K562 (cell line): Measurements from ENCODE around the gene ECSCR. TPM values are rescaled to one million over a fixed set of nuclear protein-coding genes. Genes with fewer than 3 reads are reported as not detected.
A peak's percentile ranks its signal among the peaks of the same experiment; 100 is the strongest.

Experiments used
- ATAC-seq: fragments of 200-7000 bp; cut with Tn5 transposase; 3 replicates; pipeline ENCODE4 v1.9.1; 2020; ENCODE audit warnings: moderate library complexity
- BruUV-seq: library from RNA; stranded (reverse); fragments of 400-500 nt; replicated peaks from 2 replicates; lab custom pipeline; 2021; lab: Mats Ljungman, UMichigan
- CTCF ChIA-PET: fragments of 300-600 bp; formaldehyde crosslinking; extraction: SDS; loops from one replicate; lab custom pipeline; 2021; ENCODE audit warnings: low intra/inter-chr PET ratio; lab: Yijun Ruan, JAX
- POLR2A ChIA-PET: fragments of 300-600, 350-650 bp; sonication (Branson Sonifier 250); formaldehyde crosslinking; extraction: SDS; loops from one replicate; lab custom pipeline; 2021; ENCODE audit warnings: antibody characterized with exemption, inconsistent platforms; lab: Yijun Ruan, JAX
- DNase-seq, 4 experiments: peaks; one replicate each; pipeline versions ENCODE4 v3.0.0 to v3.0.0-alpha.2; 2011 to 2018; ENCODE audit warnings: low spot score in 3 of 4, mixed read lengths in 3 of 4; ENCODE audit errors: extremely low read depth in 1 of 4
- FAIRE-seq: peaks from 2 replicates; lab custom pipeline; 2011; peaks lifted over from hg19 to GRCh38; lab: Jason Lieb, UNC
- H2AFZ ChIP-seq: 2 replicates; pipeline ENCODE4 v1.6.0; 2011; ENCODE audit warnings: low read depth, low read length, control low read depth, inconsistent platforms
- H3K27ac ChIP-seq: fragments of 200-600 bp; 3 replicates; pipeline ENCODE4 v1.8.0; 2011; ENCODE audit warnings: low read depth, mild to moderate bottlenecking, control low read depth, inconsistent platforms, low read length, moderate library complexity, mixed read lengths; ENCODE audit errors: extremely low read depth
- H3K27me3 ChIP-seq, 2 experiments: fragments of 300-600 bp in 1 of 2; 2 replicates in 1 of 2; 3 replicates in 1 of 2; pipeline versions ENCODE4 v1.6.0 to v1.8.0; 2011; ENCODE audit warnings: inconsistent platforms in 2 of 2, low read length in 2 of 2, mild to moderate bottlenecking in 1 of 2, mixed read lengths in 1 of 2, moderate library complexity in 1 of 2; ENCODE audit not compliant: control insufficient read depth in 2 of 2, insufficient read depth in 2 of 2
- H3K36me3 ChIP-seq: fragments of 300-600 bp; 3 replicates; pipeline ENCODE4 v1.8.0; 2011; ENCODE audit warnings: mild to moderate bottlenecking, low read length, inconsistent platforms; ENCODE audit not compliant: control insufficient read depth, insufficient read depth
- H3K4me1 ChIP-seq, 2 experiments: fragments of 200-600 bp in 1 of 2; replicated peaks in 1 of 2; 2 replicates in 1 of 2; 3 replicates in 1 of 2; pipeline versions ENCODE4 v1.5.1 to v1.8.0; 2011; ENCODE audit warnings: inconsistent platforms in 2 of 2, low read length in 2 of 2, mild to moderate bottlenecking in 1 of 2, mixed read lengths in 1 of 2, moderate library complexity in 1 of 2; ENCODE audit not compliant: control insufficient read depth in 2 of 2, insufficient read depth in 2 of 2
- H3K4me2 ChIP-seq: 2 replicates; pipeline ENCODE4 v1.6.1; 2011; ENCODE audit warnings: low read length, control low read depth, inconsistent platforms, mixed read lengths; ENCODE audit not compliant: insufficient read depth
- H3K4me3 ChIP-seq: fragments of 200-600 bp; sonication (generic), shearing (Covaris generic); 2 replicates; pipeline ENCODE4 v1.5.1; 2016; ENCODE audit warnings: control low read depth, inconsistent platforms
- H3K79me2 ChIP-seq: fragments of 200-600 bp; 3 replicates; pipeline ENCODE4 v1.8.0; 2011; ENCODE audit warnings: low read length, inconsistent platforms; ENCODE audit not compliant: control insufficient read depth, insufficient read depth
- H3K9ac ChIP-seq, 2 experiments: 2 replicates each; pipeline versions ENCODE4 v1.6.0 to v1.6.1; 2011; ENCODE audit warnings: low read depth in 2 of 2, low read length in 2 of 2, control low read depth in 1 of 2, inconsistent platforms in 1 of 2, mild to moderate bottlenecking in 1 of 2, mixed read lengths in 1 of 2; ENCODE audit not compliant: insufficient read depth in 1 of 2
- H3K9me1 ChIP-seq: one replicate; pipeline ENCODE4 v1.6.0; 2011; ENCODE audit warnings: inconsistent platforms, mild to moderate bottlenecking, low read length, moderate library complexity; ENCODE audit not compliant: control insufficient read depth, insufficient read depth
- H3K9me3 ChIP-seq: replicated peaks from 2 replicates; pipeline ENCODE4 v1.5.1; 2011; ENCODE audit warnings: low read depth, low read length, inconsistent platforms; ENCODE audit not compliant: control insufficient read depth, insufficient read depth
- H4K20me1 ChIP-seq: replicated peaks from 2 replicates; pipeline ENCODE4 v1.6.1; 2011; ENCODE audit warnings: low read length, inconsistent platforms, mixed read lengths; ENCODE audit not compliant: control insufficient read depth, insufficient read depth
- CBFB ChIP-seq: sonication (generic); formaldehyde crosslinking; IDR thresholded peaks from 2 replicates; pipeline ENCODE4 v1.4.0; 2020; ENCODE audit warnings: mild to moderate bottlenecking, missing genetic modification reagents
- CHD1 ChIP-seq: fragments of 200-600 bp; sonication (generic); IDR thresholded peaks from one replicate; pipeline ENCODE4 v1.6.1; 2012; ENCODE audit warnings: mild to moderate bottlenecking, moderate library complexity, low read length, inconsistent platforms
- EP400 ChIP-seq: fragments of 450-650 bp; IDR thresholded peaks from 2 replicates; pipeline ENCODE4 v1.6.1; 2017; ENCODE audit warnings: antibody characterized with exemption, mild to moderate bottlenecking, moderate library complexity
- IFI16 ChIP-seq: fragments of 250-450 bp; sonication (Bioruptor Pico); IDR thresholded peaks from 2 replicates; pipeline ENCODE4 v2.1.2; 2022; ENCODE audit warnings: mild to moderate bottlenecking, inconsistent platforms
- MCM3 ChIP-seq: fragments of 450-650 bp; IDR thresholded peaks from 2 replicates; pipeline ENCODE4 v1.6.1; 2016
- MCM5 ChIP-seq: fragments of 450-650 bp; IDR thresholded peaks from 2 replicates; pipeline ENCODE4 v1.6.1; 2016; ENCODE audit warnings: low read depth
- NCOA4 ChIP-seq: fragments of 450-650 bp; IDR thresholded peaks from 2 replicates; pipeline ENCODE4 v1.6.1; 2018; ENCODE audit warnings: mild to moderate bottlenecking; ENCODE audit not compliant: partially characterized antibody
- NR2C1 ChIP-seq, 2 experiments: fragments of 450-650 bp; IDR thresholded peaks; 2 replicates each; pipeline ENCODE4 v1.6.1; 2017; ENCODE audit warnings: mild to moderate bottlenecking in 2 of 2, antibody characterized with exemption in 1 of 2, inconsistent platforms in 1 of 2, missing compliant biosample characterization in 1 of 2, missing genetic modification characterization in 1 of 2
- RNF2 ChIP-seq: sonication (generic); IDR thresholded peaks from 2 replicates; pipeline ENCODE4 v1.6.1; 2016
- ZNF175 ChIP-seq: fragments of 200-800 bp; sonication (Bioruptor generic); IDR thresholded peaks from 2 replicates; pipeline ENCODE4 v1.6.1; 2016; ENCODE audit warnings: low read depth, mild to moderate bottlenecking, missing genetic modification characterization, missing compliant biosample characterization
- ZNF318 ChIP-seq, 2 experiments: fragments of 450-650 bp; IDR thresholded peaks; 2 replicates each; pipeline ENCODE4 v1.6.1; 2016; ENCODE audit warnings: mild to moderate bottlenecking in 2 of 2, borderline replicate concordance in 1 of 2, low read depth in 1 of 2, moderate library complexity in 1 of 2
- WGBS: fragments of 100-300 bp; shearing (Covaris generic); methylation state at CpG from one replicate; pipeline ENCODE4 v1.1.6; 2016; ENCODE audit warnings: low coverage, mixed read lengths; ENCODE audit not compliant: insufficient coverage; ENCODE audit errors: missing lambda C conversion rate; 5-methylcytosine and 5-hydroxymethylcytosine counted together
- in situ Hi-C: fragments of 300-500 bp; cut with MboI; formaldehyde crosslinking; loops from 4 replicates; pipeline ENCODE4 v1.15.0; 2018; ENCODE audit warnings: inconsistent platforms, mixed read lengths
- intact Hi-C: fragments of 100-400 bp; cut with micrococcal nuclease; formaldehyde crosslinking; loops from 2 replicates; pipeline ENCODE4 v1.14.2; 2022
- polyA plus RNA-seq, 8 experiments: library from polyadenylated mRNA; depleted of rRNA in 4 of 8; stranded (reverse) in 5 of 8; unstranded in 3 of 8; fragments of >200 nt; fragmentation: Nextera tagmentation in 2 of 8; fragmentation: Illumina TruSeq in 1 of 8; extraction: Ambion mirVana in 2 of 8; extraction: Trizol in 1 of 8; gene quantifications; 2 replicates each; pipeline versions ENCODE4 v1.2.1 to v1.2.3, GENCODE V29; 2011 to 2014; ENCODE audit warnings: inconsistent platforms in 1 of 8, missing spikeins in 1 of 8
- total RNA-seq, 7 experiments: library from RNA; depleted of rRNA in 6 of 7; stranded (reverse); fragments of >200 nt in 6 of 7; fragmentation: Illumina TruSeq in 2 of 7; extraction: Trizol in 2 of 7; gene quantifications; 2 replicates each; pipeline versions ENCODE4 v1.2.1 to v1.2.3, GENCODE V29; 2011 to 2021; ENCODE audit warnings: low replicate concordance in 1 of 7
- TF ChIP-seq, protein P1 (sequence below), 2 experiments: fragments of 200-800 bp in 1 of 2; sonication (Bioruptor generic) in 1 of 2; sonication (generic) in 1 of 2; formaldehyde crosslinking in 1 of 2; IDR thresholded peaks in 1 of 2; conservative IDR thresholded peaks in 1 of 2; 2 replicates each; pipeline versions ENCODE4 v1.5.0 to v1.6.1; 2016 to 2020; ENCODE audit warnings: missing compliant biosample characterization in 1 of 2, missing genetic modification characterization in 1 of 2, missing genetic modification reagents in 1 of 2

Gene ECSCR
- total and polyA plus RNA-seq, 9 of the 15 experiments (the other 6 are each of a cell fraction or from before 2014, with no cell fraction given), result 0.10 to 0.25 (median 0.13) TPM; not detected in 6

DNA sequence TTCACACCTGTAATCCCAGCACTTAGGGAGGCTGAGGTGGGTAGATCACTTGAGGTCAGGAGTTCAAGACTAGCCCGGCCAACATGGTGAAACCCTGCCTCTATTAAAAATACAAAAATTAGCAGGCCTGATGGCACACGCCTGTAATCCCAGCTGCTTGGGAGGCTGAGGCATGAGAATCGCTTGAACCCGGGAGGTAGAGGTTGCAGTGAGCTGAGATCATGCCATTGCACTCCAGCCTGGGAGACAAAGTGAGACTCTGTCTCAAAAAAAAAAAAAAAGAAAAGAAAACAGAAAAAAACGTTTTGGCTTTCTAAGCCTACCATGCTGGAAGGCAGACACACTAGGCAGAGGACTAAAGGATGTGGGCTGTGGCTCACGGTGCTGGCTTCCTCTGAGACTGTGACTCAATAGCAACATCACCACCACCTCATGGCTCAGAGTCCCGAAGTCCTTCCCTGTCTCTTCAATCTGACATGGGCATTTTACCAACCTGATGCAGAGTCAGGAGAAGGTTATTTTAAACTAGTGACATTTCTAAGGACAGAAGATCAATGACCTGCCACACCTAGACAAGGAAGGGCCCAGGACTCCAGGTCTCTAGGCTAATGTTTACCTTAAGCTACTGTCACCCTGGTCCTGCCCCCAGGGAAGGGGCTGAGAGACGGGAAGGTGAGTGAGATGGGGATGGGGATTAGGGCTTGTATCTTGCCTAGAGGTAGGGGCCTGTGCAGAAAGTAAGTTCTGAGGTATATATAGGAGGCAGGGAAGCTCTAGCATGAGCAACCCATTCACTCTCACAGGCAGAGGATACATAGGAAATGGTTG, 3.7 kb downstream of the ECSCR start:
- H3K4me2 ChIP-seq, result no peak overlapping the region
- no peak overlapping the region for H3K27ac ChIP-seq
- intact Hi-C loops (no loop called here), in situ Hi-C loops (no loop called here)
- ATAC-seq, result peak; percentile 14; the same call in 1 of the 3 replicates
- no peaks in the 10 kb centered on the region for H4K20me1 ChIP-seq
- no peaks in the 10 kb centered on the region for H3K9me3 ChIP-seq
- ChIA-PET POLR2A (interaction anchor here (1.0 kb wide), 1 partner anchor 19 kb away, joined by 3 read pairs; the partner anchor contains the start of gene DNAJC18), CTCF (no interaction called here)
- no peak overlapping the region for H3K4me3 ChIP-seq
- H2AFZ ChIP-seq, result peak overlapping the region; percentile 71
- no peaks in the 10 kb centered on the region for H3K27me3 ChIP-seq
- H3K9ac ChIP-seq, result no peak overlapping the region
- no peaks in the 10 kb centered on the region for H3K36me3 ChIP-seq
- H3K79me2 ChIP-seq, result no peaks in the 10 kb centered on the region
- no peak for DNase-seq
- FAIRE-seq, result no peak
- H3K4me1 ChIP-seq, result peaks cover 0 to 13% of the 10 kb centered on the region in 2 experiments; a peak in 2 of 5 replicates
- no TSS peak for BruUV-seq
- WGBS, result 43% methylated on average over 8 of the region's 8 CpGs
- H3K9me1 ChIP-seq, result peaks cover 3% of the 10 kb centered on the region
- TF ChIP-seq IFI16 (CRISPR knock-in tag) (no peak), CBFB (CRISPR knock-in tag) (no peak), ZNF175 (CRISPR knock-in tag) (no peak), EP400 (no peak), MCM5 (no peak), NCOA4 (no peak), CHD1 (no peak), RNF2 (no peak), NR2C1 (IDR thresholded peaks at IDR 0.05) (no peak), NR2C1 (tag; IDR thresholded peaks at IDR 0.05) (no peak), ZNF318 (IDR thresholded peaks at IDR 0.05; ENCODE audit: borderline replicate concordance in 1 of 2, low read depth in 1 of 2) (no peak), MCM3 (no peak)
- TF ChIP-seq, protein P1, sequence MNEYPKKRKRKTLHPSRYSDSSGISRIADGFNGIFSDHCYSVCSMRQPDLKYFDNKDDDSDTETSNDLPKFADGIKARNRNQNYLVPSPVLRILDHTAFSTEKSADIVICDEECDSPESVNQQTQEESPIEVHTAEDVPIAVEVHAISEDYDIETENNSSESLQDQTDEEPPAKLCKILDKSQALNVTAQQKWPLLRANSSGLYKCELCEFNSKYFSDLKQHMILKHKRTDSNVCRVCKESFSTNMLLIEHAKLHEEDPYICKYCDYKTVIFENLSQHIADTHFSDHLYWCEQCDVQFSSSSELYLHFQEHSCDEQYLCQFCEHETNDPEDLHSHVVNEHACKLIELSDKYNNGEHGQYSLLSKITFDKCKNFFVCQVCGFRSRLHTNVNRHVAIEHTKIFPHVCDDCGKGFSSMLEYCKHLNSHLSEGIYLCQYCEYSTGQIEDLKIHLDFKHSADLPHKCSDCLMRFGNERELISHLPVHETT (CRISPR knock-in tag; conservative IDR thresholded peaks at IDR 0.05 in 1 of 2, IDR thresholded peaks at IDR 0.05 in 1 of 2), result no peak
